A549 (cell line): ENCODE results near the gene FAM241B. TPM values are rescaled to one million over a fixed set of nuclear protein-coding genes. Genes with fewer than 3 reads are reported as not detected.

Source experiments
- ATAC-seq, 2 experiments: fragments of 200-7000 bp in 1 of 2; fragments of >200 bp in 1 of 2; cut with Nextera tagmentation in 1 of 2; cut with Tn5 transposase in 1 of 2; 3 replicates each; pipeline versions ENCODE4 v1.8.0 to v1.9.1; 2018 to 2020; ENCODE audit warnings: mild to moderate bottlenecking in 1 of 2, moderate library complexity in 1 of 2
- CTCF ChIA-PET: fragments of 300-600 bp; sonication (Branson Sonifier 250); formaldehyde crosslinking; extraction: SDS; loops from one replicate; lab custom pipeline; 2021; ENCODE audit warnings: antibody characterized with exemption, inconsistent platforms; lab: Yijun Ruan, JAX
- POLR2A ChIA-PET: fragments of 350-600 bp; formaldehyde crosslinking; extraction: SDS; loops from one replicate; lab custom pipeline; 2021; ENCODE audit warnings: antibody characterized with exemption, inconsistent platforms; lab: Yijun Ruan, JAX
- DNase-seq, 2 experiments: peaks; one replicate each; pipeline versions ENCODE4 v3.0.0 to v3.0.0-alpha.2; 2011 to 2016; ENCODE audit warnings: low read depth in 1 of 2, low spot score in 1 of 2
- FAIRE-seq: peaks from 2 replicates; lab custom pipeline; 2011; peaks lifted over from hg19 to GRCh38; lab: Jason Lieb, UNC
- H3K27ac ChIP-seq, 2 experiments: fragments of >200 bp; sonication (Bioruptor Twin); formaldehyde crosslinking; 3 replicates each; pipeline ENCODE4 v1.5.1; 2016 to 2017
- H3K4me1 ChIP-seq: fragments of >200 bp; sonication (Bioruptor Twin); formaldehyde crosslinking; 3 replicates; pipeline ENCODE4 v1.6.1; 2016
- H3K4me2 ChIP-seq: fragments of >200 bp; sonication (Bioruptor Twin); formaldehyde crosslinking; 3 replicates; pipeline ENCODE4 v1.6.1; 2016
- H3K4me3 ChIP-seq: fragments of >200 bp; sonication (Bioruptor Twin); formaldehyde crosslinking; 3 replicates; pipeline ENCODE4 v1.5.1; 2016
- H3K9me3 ChIP-seq: fragments of >200 bp; sonication (Bioruptor Twin); formaldehyde crosslinking; 3 replicates; pipeline ENCODE4 v1.6.1; 2016
- ATOH8 ChIP-seq: fragments of 250-450 bp; sonication (Bioruptor Pico); IDR thresholded peaks from 2 replicates; pipeline ENCODE4 v1.5.0; 2020; ENCODE audit warnings: low read depth, mild to moderate bottlenecking, moderate library complexity
- CHD2 ChIP-seq: fragments of 150-350 bp; IDR thresholded peaks from 2 replicates; pipeline ENCODE4 v1.6.1; 2014; ENCODE audit warnings: low read length; ENCODE audit not compliant: partially characterized antibody
- EHF ChIP-seq: fragments of 250-450 bp; sonication (Bioruptor Pico); IDR thresholded peaks from 2 replicates; pipeline ENCODE4 v1.5.0; 2020; ENCODE audit warnings: mild to moderate bottlenecking
- EP300 ChIP-seq, 2 experiments: fragments of >200 bp; sonication (Bioruptor Twin); formaldehyde crosslinking; IDR thresholded peaks; 2 replicates in 1 of 2; 3 replicates in 1 of 2; pipeline ENCODE4 v1.6.1; 2016 to 2017
- FOXS1 ChIP-seq: fragments of 250-450 bp; sonication (Bioruptor Pico); IDR thresholded peaks from 2 replicates; pipeline ENCODE4 v1.5.0; 2020; ENCODE audit warnings: mild to moderate bottlenecking, moderate library complexity
- GATA3 ChIP-seq: IDR thresholded peaks from 2 replicates; pipeline ENCODE4 v1.6.1; 2012; ENCODE audit warnings: borderline replicate concordance
- HDAC2 ChIP-seq: fragments of 200-600 bp; sonication (generic); IDR thresholded peaks from 2 replicates; pipeline ENCODE4 v1.6.1; 2016
- HOXB13 ChIP-seq: fragments of 250-450 bp; sonication (Bioruptor Pico); IDR thresholded peaks from 2 replicates; pipeline ENCODE4 v1.5.0; 2020; ENCODE audit warnings: low read depth, mild to moderate bottlenecking, moderate library complexity
- JUNB ChIP-seq: fragments of >200 bp; sonication (Bioruptor Twin); formaldehyde crosslinking; IDR thresholded peaks from 2 replicates; pipeline ENCODE4 v1.6.1; 2016
- KDM1A ChIP-seq: fragments of 200-600 bp; sonication (generic); IDR thresholded peaks from 2 replicates; pipeline ENCODE4 v1.6.1; 2016; ENCODE audit warnings: low read depth, mild to moderate bottlenecking
- KDM5A ChIP-seq: fragments of 200-600 bp; sonication (generic); IDR thresholded peaks from 2 replicates; pipeline ENCODE4 v1.6.1; 2016; ENCODE audit warnings: antibody characterized with exemption, mild to moderate bottlenecking
- MAX ChIP-seq: IDR thresholded peaks from 2 replicates; pipeline ENCODE4 v1.6.1; 2012
- MAZ ChIP-seq: fragments of 150-350 bp; IDR thresholded peaks from 2 replicates; pipeline ENCODE4 v1.6.1; 2014; ENCODE audit warnings: antibody characterized with exemption, low read depth, low read length, borderline replicate concordance
- MYC ChIP-seq: IDR thresholded peaks from 2 replicates; pipeline ENCODE4 v1.6.1; 2012; ENCODE audit warnings: mild to moderate bottlenecking, inconsistent platforms, low read length, improper control_type of control experiment, borderline replicate concordance
- NFE2L2 ChIP-seq: fragments of 150-350 bp; conservative IDR thresholded peaks from 2 replicates; pipeline ENCODE4 v1.6.1; 2014; ENCODE audit warnings: low read length
- NPAS2 ChIP-seq: fragments of 250-450 bp; sonication (Bioruptor Pico); IDR thresholded peaks from 2 replicates; pipeline ENCODE4 v1.8.0; 2022; ENCODE audit warnings: mild to moderate bottlenecking, moderate library complexity, borderline replicate concordance
- PHF8 ChIP-seq: fragments of 200-600 bp; sonication (generic); IDR thresholded peaks from 2 replicates; pipeline ENCODE4 v1.6.1; 2016; ENCODE audit warnings: low read depth, mild to moderate bottlenecking, antibody characterized with exemption, moderate library complexity, borderline replicate concordance
- POLR2A ChIP-seq: IDR thresholded peaks from 2 replicates; pipeline ENCODE4 v1.6.1; 2012; ENCODE audit warnings: mild to moderate bottlenecking, low read length
- RARB ChIP-seq: fragments of 250-450 bp; sonication (Bioruptor Pico); IDR thresholded peaks from 2 replicates; pipeline ENCODE4 v1.8.0; 2021; ENCODE audit warnings: mild to moderate bottlenecking, moderate library complexity
- RFX5 ChIP-seq: fragments of 450-650 bp; IDR thresholded peaks from 2 replicates; pipeline ENCODE4 v1.7.1; 2014; ENCODE audit warnings: antibody characterized with exemption, mild to moderate bottlenecking, moderate library complexity
- SMC3 ChIP-seq: fragments of >200 bp; sonication (Bioruptor Twin); formaldehyde crosslinking; IDR thresholded peaks from 3 replicates; pipeline ENCODE4 v1.6.1; 2018; ENCODE audit warnings: inconsistent platforms
- TP53 ChIP-seq: fragments of 250-450 bp; sonication (Bioruptor Pico); IDR thresholded peaks from 2 replicates; pipeline ENCODE4 v1.5.0; 2021; ENCODE audit warnings: mild to moderate bottlenecking, moderate library complexity
- WGBS: methylation state at CpG from one replicate; pipeline ENCODE4 v1.1.6; 2017; ENCODE audit errors: missing lambda C conversion rate; 5-methylcytosine and 5-hydroxymethylcytosine counted together
- polyA plus RNA-seq, 4 experiments: library from polyadenylated mRNA; depleted of rRNA in 3 of 4; stranded (reverse); fragments of >200 nt; fragmentation: RNase III in 1 of 4; extraction: RNeasy Plus Mini Kit Qiagen cat#74134 plus additional on column Dnase treatment in 1 of 4; gene quantifications; 2 replicates in 3 of 4; 3 replicates in 1 of 4; pipeline ENCODE4 v1.2.3, GENCODE V29; 2011 to 2017
- TF ChIP-seq, protein P1 (sequence below): fragments of 450-650 bp; IDR thresholded peaks from 2 replicates; pipeline ENCODE4 v1.6.1; 2014; ENCODE audit warnings: antibody characterized with exemption
- TF ChIP-seq, protein P2 (sequence below): IDR thresholded peaks from 2 replicates; pipeline ENCODE4 v1.6.1; 2012

The FAM241B gene
- polyA plus RNA-seq, 2 of the 4 experiments (the other 2 are of a cell fraction): 22.8 to 23.8 TPM

GRCh38 chr10:69651362-69651761 is 21.3 kb downstream of the FAM241B start:
- ChIA-PET POLR2A (no interaction called here), CTCF (interaction anchor here (0.6 to 26.8 kb wide), 8 partner anchors 8 to 415 kb away, joined by 3 to 331 read pairs (median 3); no protein-coding TSS in a partner anchor)
- H3K9me3 ChIP-seq: no peaks in the 10 kb centered on the region
- WGBS: 78% methylated on average over 9 of the region's 9 CpGs
- no peak overlapping the region for H3K4me2 ChIP-seq
- ATAC-seq (no peak), DNase-seq (no peak), FAIRE-seq (no peak)
- H3K27ac ChIP-seq: no peak overlapping the region
- no peak overlapping the region for H3K4me3 ChIP-seq
- no peak for TF ChIP-seq EHF (CRISPR knock-in tag)
- TF ChIP-seq, protein P1, sequence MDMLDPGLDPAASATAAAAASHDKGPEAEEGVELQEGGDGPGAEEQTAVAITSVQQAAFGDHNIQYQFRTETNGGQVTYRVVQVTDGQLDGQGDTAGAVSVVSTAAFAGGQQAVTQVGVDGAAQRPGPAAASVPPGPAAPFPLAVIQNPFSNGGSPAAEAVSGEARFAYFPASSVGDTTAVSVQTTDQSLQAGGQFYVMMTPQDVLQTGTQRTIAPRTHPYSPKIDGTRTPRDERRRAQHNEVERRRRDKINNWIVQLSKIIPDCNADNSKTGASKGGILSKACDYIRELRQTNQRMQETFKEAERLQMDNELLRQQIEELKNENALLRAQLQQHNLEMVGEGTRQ: no peak
- TF ChIP-seq MAX: no peak
- no peak for TF ChIP-seq SMC3
- TF ChIP-seq MAZ: no peak
- no peak for TF ChIP-seq MYC
- no peak for TF ChIP-seq RFX5
- TF ChIP-seq GATA3: no peak
- no peak for TF ChIP-seq NFE2L2
- TF ChIP-seq HOXB13 (CRISPR knock-in tag): no peak
- TF ChIP-seq FOXS1 (CRISPR knock-in tag): no peak
- no peaks in the 10 kb centered on the region for H3K4me1 ChIP-seq

GRCh38 chr10:69652111-69652856 is 22.2 kb downstream of the FAM241B start:
- Histone ChIP-seq H3K4me3 (no peak overlapping the region), H3K4me2 (no peak overlapping the region), H3K4me1 (no peaks in the 10 kb centered on the region), H3K9me3 (no peaks in the 10 kb centered on the region), H3K27ac (no peak overlapping the region)
- 51% methylated on average over 10 of the region's 14 CpGs for WGBS
- TF ChIP-seq, protein P2, sequence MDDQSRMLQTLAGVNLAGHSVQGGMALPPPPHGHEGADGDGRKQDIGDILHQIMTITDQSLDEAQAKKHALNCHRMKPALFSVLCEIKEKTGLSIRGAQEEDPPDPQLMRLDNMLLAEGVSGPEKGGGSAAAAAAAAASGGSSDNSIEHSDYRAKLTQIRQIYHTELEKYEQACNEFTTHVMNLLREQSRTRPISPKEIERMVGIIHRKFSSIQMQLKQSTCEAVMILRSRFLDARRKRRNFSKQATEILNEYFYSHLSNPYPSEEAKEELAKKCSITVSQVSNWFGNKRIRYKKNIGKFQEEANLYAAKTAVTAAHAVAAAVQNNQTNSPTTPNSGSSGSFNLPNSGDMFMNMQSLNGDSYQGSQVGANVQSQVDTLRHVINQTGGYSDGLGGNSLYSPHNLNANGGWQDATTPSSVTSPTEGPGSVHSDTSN: no peak
- TF ChIP-seq JUNB (no peak), RFX5 (no peak), EP300 (IDR thresholded peaks at IDR 0.05) (no peak), GATA3 (no peak), PHF8 (no peak), RARB (CRISPR knock-in tag) (no peak), NFE2L2 (no peak)
- no peak for FAIRE-seq
- no peak for ATAC-seq
- DNase-seq: no peak
- CTCF ChIA-PET: interaction anchor here (0.7 to 26.8 kb wide), 9 partner anchors 9 to 263 kb away, joined by 3 to 331 read pairs (median 3); no protein-coding TSS in a partner anchor
- POLR2A ChIA-PET: no interaction called here

DNA sequence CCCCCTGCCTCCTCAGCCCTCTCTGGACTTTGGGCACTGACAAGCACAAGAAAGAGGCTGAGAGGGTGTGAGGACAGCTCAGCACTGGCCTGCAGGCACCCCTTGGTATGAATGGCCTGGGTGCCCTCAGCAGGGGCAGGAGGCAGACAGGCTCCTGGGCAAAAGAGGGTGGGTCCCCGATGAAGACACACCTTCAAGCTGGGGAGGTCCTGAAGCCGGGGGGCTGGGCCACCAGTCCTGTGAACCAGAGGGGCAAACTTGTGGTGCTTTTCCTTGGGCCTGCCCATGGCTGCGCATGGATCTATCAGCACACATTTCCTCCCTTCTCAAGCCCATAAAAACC is 22.8 kb downstream of the FAM241B start:
- 44% methylated on average over 3 of the region's 3 CpGs for WGBS
- Histone ChIP-seq H3K9me3 (no peaks in the 10 kb centered on the region), H3K27ac (no peak overlapping the region), H3K4me1 (no peaks in the 10 kb centered on the region), H3K4me3 (no peak overlapping the region), H3K4me2 (no peak overlapping the region)
- TF ChIP-seq SMC3 (no peak), HDAC2 (no peak), GATA3 (no peak), ATOH8 (CRISPR knock-in tag) (no peak), NPAS2 (CRISPR knock-in tag) (no peak), MAZ (no peak), TP53 (no peak), JUNB (no peak), POLR2A (no peak), KDM1A (no peak), EP300 (IDR thresholded peaks at IDR 0.05) (no peak), MYC (no peak), CHD2 (no peak), KDM5A (no peak)
- no peak for FAIRE-seq
- DNase-seq: no peak
- ATAC-seq: no peak
- POLR2A ChIA-PET: no interaction called here
- CTCF ChIA-PET: interaction anchor here (0.6 to 26.8 kb wide), 9 partner anchors 9 to 262 kb away, joined by 3 to 331 read pairs (median 3); no protein-coding TSS in a partner anchor
